Smooth muscle cell (in vitro differentiated cells): ENCODE measurements around the gene FAM174C. TPM values are rescaled to one million over a fixed set of nuclear protein-coding genes. Genes with fewer than 3 reads are reported as not detected.

Experiments used
- DNase-seq: peaks from one replicate; lab custom pipeline; 2025; ENCODE audit not compliant: unreplicated experiment; lab: John Stamatoyannopoulos, UW
- H2AFZ ChIP-seq: fragments of 200-600 bp; sonication (generic); 2 replicates; pipeline ENCODE4 v1.6.0; 2016; ENCODE audit warnings: antibody characterized with exemption, low read depth, mild to moderate bottlenecking
- H3F3A ChIP-seq: fragments of 200-600 bp; sonication (generic); 2 replicates; pipeline ENCODE4 v1.6.0; 2017; ENCODE audit warnings: antibody characterized with exemption, low read depth
- H3K27ac ChIP-seq: fragments of 200-600 bp; sonication (generic); 2 replicates; pipeline ENCODE4 v1.5.1; 2016; ENCODE audit warnings: low read depth, mild to moderate bottlenecking
- H3K27me3 ChIP-seq: fragments of 200-600 bp; sonication (generic); 2 replicates; pipeline ENCODE4 v1.6.1; 2016; ENCODE audit warnings: low read depth, mild to moderate bottlenecking
- H3K36me3 ChIP-seq: fragments of 200-600 bp; sonication (generic); 2 replicates; pipeline ENCODE4 v1.5.1; 2016; ENCODE audit warnings: low read depth
- H3K4me1 ChIP-seq: fragments of 200-600 bp; sonication (generic); 2 replicates; pipeline ENCODE4 v1.5.1; 2016; ENCODE audit warnings: low read depth
- H3K4me2 ChIP-seq: fragments of 200-600 bp; sonication (generic); 2 replicates; pipeline ENCODE4 v1.6.0; 2016; ENCODE audit warnings: mild to moderate bottlenecking
- H3K4me3 ChIP-seq: fragments of 200-600 bp; sonication (generic); 2 replicates; pipeline ENCODE4 v1.5.1; 2016; ENCODE audit warnings: mild to moderate bottlenecking
- H3K79me2 ChIP-seq: fragments of 200-600 bp; sonication (generic); 2 replicates; pipeline ENCODE4 v1.6.0; 2016; ENCODE audit warnings: low read depth, mild to moderate bottlenecking
- H3K9ac ChIP-seq: fragments of 200-600 bp; sonication (generic); 2 replicates; pipeline ENCODE4 v1.6.0; 2016; ENCODE audit warnings: low read depth
- H3K9me3 ChIP-seq: fragments of 200-600 bp; sonication (generic); replicated peaks from 2 replicates; pipeline ENCODE4 v1.5.1; 2016; ENCODE audit warnings: low read depth
- H4K20me1 ChIP-seq: fragments of 200-600 bp; sonication (generic); 2 replicates; pipeline ENCODE4 v1.6.0; 2016; ENCODE audit warnings: low read depth
- CTCF ChIP-seq: fragments of 200-600 bp; sonication (generic); IDR thresholded peaks from 2 replicates; pipeline ENCODE4 v1.5.1; 2017; ENCODE audit warnings: borderline replicate concordance, mild to moderate bottlenecking, antibody characterized with exemption; ENCODE audit not compliant: insufficient read depth, poor library complexity, severe bottlenecking
- WGBS: methylation state at CpG from one replicate; pipeline ENCODE4 v1.1.7; 2016; ENCODE audit warnings: low lambda C conversion rate; 5-methylcytosine and 5-hydroxymethylcytosine counted together
- polyA plus RNA-seq: library from polyadenylated mRNA; unstranded; fragments of >200 nt; fragmentation: Nextera tagmentation; extraction: Ambion mirVana; gene quantifications from 2 replicates; pipeline ENCODE4 v1.2.1, GENCODE V29; 2016
- total RNA-seq: library from RNA; depleted of rRNA; stranded (reverse); fragments of >200 nt; gene quantifications from 2 replicates; pipeline ENCODE4 v1.2.3, GENCODE V29; 2014

FAM174C gene
- total and polyA plus RNA-seq, 2 experiments from 2014 or later: 41.5 to 75.6 TPM

DNA sequence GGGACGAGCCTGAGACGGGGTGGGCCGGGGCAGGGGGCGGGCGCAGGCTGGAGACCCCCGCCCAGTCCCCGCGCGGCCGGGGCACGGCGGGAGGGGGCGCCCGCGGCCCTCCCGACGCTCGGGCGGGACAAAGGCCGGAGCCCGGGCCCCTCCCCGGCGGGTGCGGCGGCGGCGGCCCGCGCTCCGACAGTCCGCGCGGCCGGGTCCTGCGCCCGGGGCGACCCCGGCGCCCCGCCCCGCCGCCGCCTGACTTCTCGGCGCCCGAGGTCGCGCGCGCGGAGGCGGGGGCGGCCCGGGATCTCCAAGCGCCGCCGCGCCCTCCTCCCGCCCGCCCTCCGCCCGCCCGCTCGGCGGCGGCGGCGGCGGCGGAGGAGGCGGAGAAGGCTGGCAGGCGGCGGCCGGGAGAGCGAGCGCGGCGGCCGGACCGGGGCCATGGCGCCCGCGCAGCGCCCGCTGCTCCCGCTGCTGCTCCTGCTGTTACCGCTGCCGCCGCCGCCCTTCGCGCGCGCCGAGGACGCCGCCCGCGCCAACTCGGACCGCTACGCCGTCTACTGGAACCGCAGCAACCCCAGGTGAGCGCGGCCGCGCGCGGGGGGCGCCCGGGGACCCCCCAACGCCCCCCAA is 10.5 kb downstream of the FAM174C start, which contains the start of gene EFNA2:
EFNA2 (plus strand) TSS at position 137 of the 624 bp plus-strand sequence; CDS start at position 433, 296 bp downstream.
- Histone ChIP-seq H4K20me1 (peaks cover 17% of the 10 kb centered on the region), H3K4me1 (peaks cover 10% of the 10 kb centered on the region), H3K9me3 (no peaks in the 10 kb centered on the region), H3K27me3 (no peaks in the 10 kb centered on the region), H3K9ac (no peak within 1 kb of the TSS), H3K4me3 (peak within 1 kb of the TSS; percentile 57), H3K79me2 (no peaks in the 10 kb centered on the region), H2AFZ (no peak within 1 kb of the TSS), H3K36me3 (no peaks in the 10 kb centered on the region), H3K4me2 (peak within 1 kb of the TSS; percentile 86), H3K27ac (no peak within 1 kb of the TSS), H3F3A (no peaks in the 10 kb centered on the region)
- no peak for TF ChIP-seq CTCF
- 0% methylated on average over 12 of the region's 113 CpGs for WGBS
- DNase-seq: no peak

- 67% methylated on average over 35 of the region's 38 CpGs for WGBS
- no peaks in the 10 kb centered on the region for H3K79me2 ChIP-seq
Measured at GRCh38 chr19:1286487-1287353, 11.4 kb downstream of the FAM174C start.

GRCh38 chr19:1287354-1288225 is 12.3 kb downstream of the FAM174C start:
- no peak for TF ChIP-seq CTCF
- H3K4me2 ChIP-seq: peak overlapping the region; percentile 86
- peaks cover 29% of the 10 kb centered on the region for H4K20me1 ChIP-seq
- WGBS: 77% methylated on average over 48 of the region's 55 CpGs
- no peaks in the 10 kb centered on the region for H3F3A ChIP-seq
- H3K9me3 ChIP-seq: no peaks in the 10 kb centered on the region
- no peak for DNase-seq
- peak overlapping the region; percentile 57 for H3K4me3 ChIP-seq
- H2AFZ ChIP-seq: no peak overlapping the region
- no peaks in the 10 kb centered on the region for H3K79me2 ChIP-seq
- no peak overlapping the region for H3K9ac ChIP-seq
- no peaks in the 10 kb centered on the region for H3K27me3 ChIP-seq
- no peaks in the 10 kb centered on the region for H3K36me3 ChIP-seq
- peaks cover 10% of the 10 kb centered on the region for H3K4me1 ChIP-seq
- H3K27ac ChIP-seq: no peak overlapping the region

More at GRCh38 chr19:1286487-1287353, 11.4 kb downstream of the FAM174C start:
- Histone ChIP-seq H3K4me3 (peak overlapping the region; percentile 57), H3K9ac (no peak overlapping the region), H3K27ac (no peak overlapping the region), H3K36me3 (no peaks in the 10 kb centered on the region), H3K9me3 (no peaks in the 10 kb centered on the region), H3K4me2 (peak overlapping the region; percentile 86), H2AFZ (no peak overlapping the region), H4K20me1 (peaks cover 24% of the 10 kb centered on the region), H3F3A (no peaks in the 10 kb centered on the region), H3K27me3 (no peaks in the 10 kb centered on the region), H3K4me1 (peaks cover 10% of the 10 kb centered on the region)
- no peak for TF ChIP-seq CTCF
- no peak for DNase-seq
